ENCODE measurements around the gene ANAPC15. TPM values are rescaled to one million over a fixed set of nuclear protein-coding genes. Genes with fewer than 3 reads are reported as not detected.

Gene ANAPC15
- total RNA-seq, 6 experiments from 2014 or later, result 83.0 to 119 (median 95.8) TPM

GRCh38 chr11:72070491-72070890 lies 42.0 kb downstream of the ANAPC15 start:
- no peak for DNase-seq
- H3K4me1 Mint-ChIP-seq (ENCODE audit: low read depth), result peaks cover 86% of the 10 kb centered on the region
- H3K27me3 Mint-ChIP-seq (ENCODE audit: insufficient read depth), result peaks cover 3% of the 10 kb centered on the region; the same call in 1 of the 2 replicates
- H3K4me3 Mint-ChIP-seq, result peak overlapping the region; percentile 80
- peak overlapping the region; percentile 94 for H3K27ac Mint-ChIP-seq
- no peak for TF ChIP-seq CTCF (IDR thresholded peaks at IDR 0.05)
- H3K9me3 Mint-ChIP-seq, result no peaks in the 10 kb centered on the region
- peaks cover 21% of the 10 kb centered on the region; the same call in 1 of the 2 replicates for H3K36me3 Mint-ChIP-seq (ENCODE audit: low read depth)

- peak overlapping the region; percentile 94 for H3K27ac Mint-ChIP-seq
- no peaks in the 10 kb centered on the region for H3K9me3 Mint-ChIP-seq
- peak overlapping the region; percentile 80 for H3K4me3 Mint-ChIP-seq
- peaks cover 21% of the 10 kb centered on the region; the same call in 1 of the 2 replicates for H3K36me3 Mint-ChIP-seq (ENCODE audit: low read depth)
- H3K4me1 Mint-ChIP-seq (ENCODE audit: low read depth), result peaks cover 81% of the 10 kb centered on the region
- TF ChIP-seq CTCF (IDR thresholded peaks at IDR 0.05), result no peak
- DNase-seq, result peak; percentile 86
- peaks cover 3% of the 10 kb centered on the region; the same call in 1 of the 2 replicates for H3K27me3 Mint-ChIP-seq (ENCODE audit: insufficient read depth)
Measured at GRCh38 chr11:72069787-72070251, 42.7 kb downstream of the ANAPC15 start.

- no peak for TF ChIP-seq CTCF (IDR thresholded peaks at IDR 0.05)
- peaks cover 4% of the 10 kb centered on the region; the same call in 1 of the 2 replicates for H3K27me3 Mint-ChIP-seq (ENCODE audit: insufficient read depth)
- no peaks in the 10 kb centered on the region for H3K9me3 Mint-ChIP-seq
- peaks cover 81% of the 10 kb centered on the region for H3K4me1 Mint-ChIP-seq (ENCODE audit: low read depth)
- peak overlapping the region; percentile 80 for H3K4me3 Mint-ChIP-seq
- DNase-seq, result no peak
- peak overlapping the region; percentile 94 for H3K27ac Mint-ChIP-seq
- peaks cover 21% of the 10 kb centered on the region; the same call in 1 of the 2 replicates for H3K36me3 Mint-ChIP-seq (ENCODE audit: low read depth)
Measured at GRCh38 chr11:72069200-72069599, 43.3 kb downstream of the ANAPC15 start.

- H3K27me3 Mint-ChIP-seq (ENCODE audit: insufficient read depth), result peaks cover 4% of the 10 kb centered on the region; the same call in 1 of the 2 replicates
- no peak for TF ChIP-seq CTCF (IDR thresholded peaks at IDR 0.05)
- peaks cover 15% of the 10 kb centered on the region; the same call in 1 of the 2 replicates for H3K36me3 Mint-ChIP-seq (ENCODE audit: low read depth)
- peak overlapping the region; percentile 26; the same call in 1 of the 2 replicates for H3K4me3 Mint-ChIP-seq
- peaks cover 69% of the 10 kb centered on the region for H3K4me1 Mint-ChIP-seq (ENCODE audit: low read depth)
- H3K27ac Mint-ChIP-seq, result peak overlapping the region; percentile 70
- no peak for DNase-seq
- no peaks in the 10 kb centered on the region for H3K9me3 Mint-ChIP-seq
Measured at GRCh38 chr11:72067676-72068075, 44.8 kb downstream of the ANAPC15 start.

GRCh38 chr11:72067266-72067665 lies 45.2 kb downstream of the ANAPC15 start:
- no peak for TF ChIP-seq CTCF (IDR thresholded peaks at IDR 0.05)
- Mint-ChIP-seq H3K4me3 (peak overlapping the region; percentile 10; the same call in 1 of the 2 replicates), H3K4me1 (ENCODE audit: low read depth) (peaks cover 65% of the 10 kb centered on the region), H3K9me3 (no peaks in the 10 kb centered on the region), H3K36me3 (ENCODE audit: low read depth) (peaks cover 16% of the 10 kb centered on the region), H3K27ac (peak overlapping the region; percentile 70), H3K27me3 (ENCODE audit: insufficient read depth) (peaks cover 4% of the 10 kb centered on the region; the same call in 1 of the 2 replicates)
- DNase-seq, result no peak

All from HFFc6 (cell line).